ENCODE measurements around the gene CSF3. TPM values are rescaled to one million over a fixed set of nuclear protein-coding genes. Genes with fewer than 3 reads are reported as not detected.

CSF3 gene
- polyA plus RNA-seq, 4 donors, result 2.0 to 2.8 TPM; not detected in 2

DNA sequence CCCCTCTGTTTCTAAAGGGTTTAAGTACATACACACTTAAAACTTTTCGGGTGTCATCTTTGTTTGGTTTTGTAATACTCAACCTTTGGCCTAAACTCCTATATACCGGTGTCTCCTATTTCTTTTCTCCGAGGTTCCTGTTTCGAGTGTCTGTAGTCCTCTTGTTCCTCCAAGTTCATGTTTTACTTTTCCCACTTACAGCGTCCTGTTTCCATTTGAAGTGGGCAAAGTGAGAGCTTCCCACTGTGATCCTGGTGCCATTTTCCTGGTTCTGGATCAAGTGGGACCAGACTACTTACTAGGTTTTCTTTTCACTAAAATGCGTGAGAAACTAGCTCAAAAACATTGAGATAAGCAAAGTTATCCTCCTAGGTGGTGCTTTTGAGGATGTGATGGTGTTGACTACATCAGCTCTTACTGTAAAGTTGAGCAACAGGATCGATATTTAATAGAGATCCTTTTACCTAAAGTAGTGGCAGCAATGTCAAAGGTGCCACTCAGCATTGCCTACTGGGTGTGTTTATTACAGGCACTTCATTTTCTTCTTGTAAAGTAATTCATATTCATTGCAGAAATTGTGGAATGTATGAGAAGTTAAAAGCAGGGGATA lies 33.4 kb upstream of the CSF3 start:
- FAIRE-seq (no peak), DNase-seq (peak; percentile 24 to 30)
- peak overlapping the region; percentile 87 to 94 (median 93) for H3K4me3 ChIP-seq (ENCODE audit: low read depth in 1 of 3, low read length in 3 of 3)
- no peaks in the 10 kb centered on the region for H3K9me3 ChIP-seq (ENCODE audit: control insufficient read depth in 2 of 2, insufficient read depth in 1 of 2, low read depth in 1 of 2, low read length in 1 of 2)
- peaks cover 13 to 33% (median 15%) of the 10 kb centered on the region in 3 donors for H3K36me3 ChIP-seq (ENCODE audit: control insufficient read depth in 3 of 3, insufficient read depth in 2 of 3, low read depth in 1 of 3, low read length in 3 of 3)
- H3K27me3 ChIP-seq (ENCODE audit: control insufficient read depth in 3 of 3, insufficient read depth in 3 of 3, low read length in 3 of 3), result no peaks in the 10 kb centered on the region
- peak overlapping the region in 2 of 3 donors; percentile 74 to 96 for H3K27ac ChIP-seq (ENCODE audit: low read depth in 1 of 3, low read length in 2 of 3)
- H3K4me1 ChIP-seq (ENCODE audit: control insufficient read depth in 3 of 3, insufficient read depth in 2 of 3, low read depth in 1 of 3, low read length in 2 of 3), result peaks cover 0 to 8% (median 8%) of the 10 kb centered on the region in 3 donors
- 4 to 13% (median 6%) methylated on average over 7 of the region's 7 CpGs for WGBS, 3 donors

- H3K27me3 ChIP-seq (ENCODE audit: control insufficient read depth in 3 of 3, insufficient read depth in 3 of 3, low read length in 3 of 3), result no peaks in the 10 kb centered on the region
- WGBS, 3 donors, result 88 to 91% (median 90%) methylated on average over 11 of the region's 11 CpGs
- no peaks in the 10 kb centered on the region for H3K9me3 ChIP-seq (ENCODE audit: control insufficient read depth in 2 of 2, insufficient read depth in 1 of 2, low read depth in 1 of 2, low read length in 1 of 2)
- peaks cover 42 to 87% (median 52%) of the 10 kb centered on the region in 3 donors for H3K36me3 ChIP-seq (ENCODE audit: control insufficient read depth in 3 of 3, insufficient read depth in 2 of 3, low read depth in 1 of 3, low read length in 3 of 3)
- no peak overlapping the region for H3K27ac ChIP-seq (ENCODE audit: low read depth in 1 of 3, low read length in 2 of 3)
- no peaks in the 10 kb centered on the region for H3K4me1 ChIP-seq (ENCODE audit: control insufficient read depth in 3 of 3, insufficient read depth in 2 of 3, low read depth in 1 of 3, low read length in 2 of 3)
- H3K4me3 ChIP-seq (ENCODE audit: low read depth in 1 of 3, low read length in 3 of 3), result no peak overlapping the region
- FAIRE-seq, result no peak
- DNase-seq, result no peak
Observed at GRCh38 chr17:39988206-39988810, 26.9 kb upstream of the CSF3 start.

- DNase-seq, result no peak
- Histone ChIP-seq H3K36me3 (ENCODE audit: control insufficient read depth in 3 of 3, insufficient read depth in 2 of 3, low read depth in 1 of 3, low read length in 3 of 3) (peaks cover 28 to 87% (median 51%) of the 10 kb centered on the region in 3 donors), H3K4me1 (ENCODE audit: control insufficient read depth in 3 of 3, insufficient read depth in 2 of 3, low read depth in 1 of 3, low read length in 2 of 3) (no peaks in the 10 kb centered on the region), H3K4me3 (ENCODE audit: low read depth in 1 of 3, low read length in 3 of 3) (no peak overlapping the region), H3K27ac (ENCODE audit: low read depth in 1 of 3, low read length in 2 of 3) (no peak overlapping the region), H3K27me3 (ENCODE audit: control insufficient read depth in 3 of 3, insufficient read depth in 3 of 3, low read length in 3 of 3) (no peaks in the 10 kb centered on the region), H3K9me3 (ENCODE audit: control insufficient read depth in 2 of 2, insufficient read depth in 1 of 2, low read depth in 1 of 2, low read length in 1 of 2) (no peaks in the 10 kb centered on the region)
- 90 to 96% (median 94%) methylated on average over 11 of the region's 11 CpGs for WGBS, 3 donors
- FAIRE-seq, result no peak
Observed at GRCh38 chr17:39994448-39994847, 20.8 kb upstream of the CSF3 start.

- Histone ChIP-seq H3K4me3 (ENCODE audit: low read depth in 1 of 3, low read length in 3 of 3) (no peak overlapping the region), H3K4me1 (ENCODE audit: control insufficient read depth in 3 of 3, insufficient read depth in 2 of 3, low read depth in 1 of 3, low read length in 2 of 3) (no peaks in the 10 kb centered on the region), H3K36me3 (ENCODE audit: control insufficient read depth in 3 of 3, insufficient read depth in 2 of 3, low read depth in 1 of 3, low read length in 3 of 3) (peaks cover 18 to 77% (median 42%) of the 10 kb centered on the region in 3 donors), H3K9me3 (ENCODE audit: control insufficient read depth in 2 of 2, insufficient read depth in 1 of 2, low read depth in 1 of 2, low read length in 1 of 2) (no peaks in the 10 kb centered on the region), H3K27me3 (ENCODE audit: control insufficient read depth in 3 of 3, insufficient read depth in 3 of 3, low read length in 3 of 3) (no peaks in the 10 kb centered on the region), H3K27ac (ENCODE audit: low read depth in 1 of 3, low read length in 2 of 3) (no peak overlapping the region)
- FAIRE-seq (no peak), DNase-seq (peak in 1 of 2 donors; percentile 70)
- WGBS, 3 donors, result 54 to 84% (median 70%) methylated on average over 6 of the region's 6 CpGs
Observed at GRCh38 chr17:39995438-39995837, 19.8 kb upstream of the CSF3 start.

DNA sequence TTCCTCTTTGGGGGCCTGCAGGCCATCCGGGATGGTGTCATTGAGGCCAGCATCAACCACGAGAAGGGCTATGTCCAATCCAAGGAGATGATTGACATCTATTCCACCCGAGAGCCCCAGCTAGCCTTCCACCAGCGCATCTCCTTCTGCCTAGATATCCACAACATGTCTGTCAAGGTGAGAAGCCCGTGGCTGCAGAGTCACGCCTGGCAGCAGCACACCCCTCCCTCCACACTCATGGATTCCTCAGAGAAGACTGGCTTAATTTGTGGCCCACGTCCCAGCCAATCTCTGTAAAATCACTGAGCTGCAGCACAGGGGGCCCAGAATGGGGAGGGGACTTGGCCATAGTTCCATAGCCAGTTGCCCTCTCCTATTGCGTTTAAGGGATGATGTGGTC lies 19.1 kb upstream of the CSF3 start:
- no peak for FAIRE-seq
- Histone ChIP-seq H3K27ac (ENCODE audit: low read depth in 1 of 3, low read length in 2 of 3) (no peak overlapping the region), H3K4me1 (ENCODE audit: control insufficient read depth in 3 of 3, insufficient read depth in 2 of 3, low read depth in 1 of 3, low read length in 2 of 3) (no peaks in the 10 kb centered on the region), H3K27me3 (ENCODE audit: control insufficient read depth in 3 of 3, insufficient read depth in 3 of 3, low read length in 3 of 3) (no peaks in the 10 kb centered on the region), H3K36me3 (ENCODE audit: control insufficient read depth in 3 of 3, insufficient read depth in 2 of 3, low read depth in 1 of 3, low read length in 3 of 3) (peaks cover 18 to 69% (median 39%) of the 10 kb centered on the region in 3 donors), H3K9me3 (ENCODE audit: control insufficient read depth in 2 of 2, insufficient read depth in 1 of 2, low read depth in 1 of 2, low read length in 1 of 2) (no peaks in the 10 kb centered on the region), H3K4me3 (ENCODE audit: low read depth in 1 of 3, low read length in 3 of 3) (no peak overlapping the region)
- 83 to 94% (median 93%) methylated on average over 8 of the region's 8 CpGs for WGBS, 3 donors
- DNase-seq, result no peak

DNA sequence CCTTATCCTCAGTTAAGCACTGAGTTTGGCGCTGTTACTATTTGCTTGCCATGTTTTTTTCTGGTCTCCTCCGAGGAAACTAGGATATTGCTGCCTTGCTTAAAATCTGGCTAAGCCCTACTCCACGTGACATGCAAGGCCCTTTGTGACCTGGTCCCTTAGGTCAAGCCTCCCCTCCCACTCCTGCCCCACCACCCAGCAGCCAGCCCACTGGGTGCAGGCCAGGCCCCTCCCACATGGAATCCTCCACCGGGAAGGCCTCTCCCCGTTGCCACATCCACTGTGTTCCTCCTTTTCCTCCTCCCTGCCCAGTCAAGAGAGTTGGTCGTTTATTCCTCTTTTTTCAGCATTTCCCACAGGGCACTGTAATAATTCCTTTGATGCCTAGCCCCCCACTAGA lies 18.4 kb upstream of the CSF3 start:
- FAIRE-seq (no peak), DNase-seq (no peak)
- no peak overlapping the region for H3K4me3 ChIP-seq (ENCODE audit: low read depth in 1 of 3, low read length in 3 of 3)
- no peak overlapping the region for H3K27ac ChIP-seq (ENCODE audit: low read depth in 1 of 3, low read length in 2 of 3)
- no peaks in the 10 kb centered on the region for H3K4me1 ChIP-seq (ENCODE audit: control insufficient read depth in 3 of 3, insufficient read depth in 2 of 3, low read depth in 1 of 3, low read length in 2 of 3)
- 56 to 63% (median 60%) methylated on average over 6 of the region's 6 CpGs for WGBS, 3 donors
- peaks cover 18 to 64% (median 37%) of the 10 kb centered on the region in 3 donors for H3K36me3 ChIP-seq (ENCODE audit: control insufficient read depth in 3 of 3, insufficient read depth in 2 of 3, low read depth in 1 of 3, low read length in 3 of 3)
- no peaks in the 10 kb centered on the region for H3K27me3 ChIP-seq (ENCODE audit: control insufficient read depth in 3 of 3, insufficient read depth in 3 of 3, low read length in 3 of 3)
- no peaks in the 10 kb centered on the region for H3K9me3 ChIP-seq (ENCODE audit: control insufficient read depth in 2 of 2, insufficient read depth in 1 of 2, low read depth in 1 of 2, low read length in 1 of 2)

DNA sequence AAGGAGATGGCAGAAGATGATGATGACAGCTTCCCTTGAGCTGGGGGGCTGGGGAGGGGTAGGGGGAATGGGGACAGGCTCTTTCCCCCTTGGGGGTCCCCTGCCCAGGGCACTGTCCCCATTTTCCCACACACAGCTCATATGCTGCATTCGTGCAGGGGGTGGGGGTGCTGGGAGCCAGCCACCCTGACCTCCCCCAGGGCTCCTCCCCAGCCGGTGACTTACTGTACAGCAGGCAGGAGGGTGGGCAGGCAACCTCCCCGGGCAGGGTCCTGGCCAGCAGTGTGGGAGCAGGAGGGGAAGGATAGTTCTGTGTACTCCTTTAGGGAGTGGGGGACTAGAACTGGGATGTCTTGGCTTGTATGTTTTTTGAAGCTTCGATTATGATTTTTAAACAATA lies 17.7 kb upstream of the CSF3 start:
- no peak overlapping the region for H3K27ac ChIP-seq (ENCODE audit: low read depth in 1 of 3, low read length in 2 of 3)
- FAIRE-seq (no peak), DNase-seq (no peak)
- no peaks in the 10 kb centered on the region for H3K4me1 ChIP-seq (ENCODE audit: control insufficient read depth in 3 of 3, insufficient read depth in 2 of 3, low read depth in 1 of 3, low read length in 2 of 3)
- H3K36me3 ChIP-seq (ENCODE audit: control insufficient read depth in 3 of 3, insufficient read depth in 2 of 3, low read depth in 1 of 3, low read length in 3 of 3), result peaks cover 18 to 57% (median 32%) of the 10 kb centered on the region in 3 donors
- H3K27me3 ChIP-seq (ENCODE audit: control insufficient read depth in 3 of 3, insufficient read depth in 3 of 3, low read length in 3 of 3), result no peaks in the 10 kb centered on the region
- H3K4me3 ChIP-seq (ENCODE audit: low read depth in 1 of 3, low read length in 3 of 3), result no peak overlapping the region
- WGBS, 3 donors, result 79 to 90% (median 86%) methylated on average over 4 of the region's 4 CpGs
- no peaks in the 10 kb centered on the region for H3K9me3 ChIP-seq (ENCODE audit: control insufficient read depth in 2 of 2, insufficient read depth in 1 of 2, low read depth in 1 of 2, low read length in 1 of 2)

DNA sequence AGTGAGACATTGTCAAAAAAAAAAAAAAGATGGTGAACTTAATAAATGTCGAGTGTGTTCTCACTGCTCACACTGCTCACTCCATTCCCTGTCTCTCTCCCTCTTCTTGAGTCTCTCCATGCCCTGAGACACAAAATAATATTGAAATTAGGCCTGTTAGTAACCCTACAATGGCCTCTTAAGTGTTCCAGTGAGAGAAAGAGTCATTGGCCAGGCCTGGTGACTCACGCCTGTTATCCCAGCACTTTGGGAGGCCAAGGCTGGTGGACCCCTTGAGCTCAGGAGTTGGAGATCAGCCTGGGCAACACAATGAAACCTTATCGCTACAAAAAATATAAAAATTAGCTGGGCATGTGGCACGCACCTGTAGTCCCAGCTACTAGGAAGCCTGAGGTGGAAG lies 16.2 kb upstream of the CSF3 start:
- FAIRE-seq, result no peak

More for the DNA sequence above, 16.2 kb upstream of the CSF3 start:
- Histone ChIP-seq H3K4me3 (ENCODE audit: low read depth in 1 of 3, low read length in 3 of 3) (no peak overlapping the region), H3K36me3 (ENCODE audit: control insufficient read depth in 3 of 3, insufficient read depth in 2 of 3, low read depth in 1 of 3, low read length in 3 of 3) (peaks cover 13 to 42% (median 20%) of the 10 kb centered on the region in 3 donors), H3K27me3 (ENCODE audit: control insufficient read depth in 3 of 3, insufficient read depth in 3 of 3, low read length in 3 of 3) (no peaks in the 10 kb centered on the region), H3K4me1 (ENCODE audit: control insufficient read depth in 3 of 3, insufficient read depth in 2 of 3, low read depth in 1 of 3, low read length in 2 of 3) (no peaks in the 10 kb centered on the region), H3K27ac (ENCODE audit: low read depth in 1 of 3, low read length in 2 of 3) (no peak overlapping the region), H3K9me3 (ENCODE audit: control insufficient read depth in 2 of 2, insufficient read depth in 1 of 2, low read depth in 1 of 2, low read length in 1 of 2) (no peaks in the 10 kb centered on the region)
- no peak for DNase-seq
- 87 to 89% (median 88%) methylated on average over 4 of the region's 4 CpGs for WGBS, 3 donors
